Measurements from ENCODE around the gene HMX3. TPM values are rescaled to one million over a fixed set of nuclear protein-coding genes. Genes with fewer than 3 reads are reported as not detected.

Gene HMX3
- total RNA-seq, 4 donors from 2014 or later = 1.1 to 3.4 TPM; not detected in 2

- TF ChIP-seq CTCF (IDR thresholded peaks at IDR 0.05) = no peak
- TF ChIP-seq POLR2A (IDR thresholded peaks at IDR 0.05) = no peak
- no peaks in the 10 kb centered on the region for H3K36me3 ChIP-seq
- H3K27ac ChIP-seq = no peak overlapping the region
- H3K27me3 ChIP-seq = peaks cover 0 to 74% of the 10 kb centered on the region in 2 donors
- no peaks in the 10 kb centered on the region for H3K9me3 ChIP-seq
- DNase-seq = no peak
- H3K4me1 ChIP-seq = peaks cover 0 to 54% (median 28%) of the 10 kb centered on the region in 4 donors
- no peak overlapping the region for H3K4me3 ChIP-seq
Measured at GRCh38 chr10:123134343-123134914, 1.3 kb upstream of the HMX3 start.

- Histone ChIP-seq H3K27ac (no peak overlapping the region), H3K27me3 (peaks cover 0 to 80% of the 10 kb centered on the region in 2 donors), H3K9me3 (no peaks in the 10 kb centered on the region), H3K4me3 (peak overlapping the region in 3 of 4 donors; percentile 47 to 55 (median 53)), H3K36me3 (no peaks in the 10 kb centered on the region), H3K4me1 (peaks cover 0 to 54% (median 28%) of the 10 kb centered on the region in 4 donors)
- no peak for DNase-seq
- TF ChIP-seq CTCF (IDR thresholded peaks at IDR 0.05) (no peak), POLR2A (IDR thresholded peaks at IDR 0.05) (no peak)
Measured at GRCh38 chr10:123134915-123135414, 805 bp upstream of the HMX3 start.

GRCh38 chr10:123136221-123136805, 543 bp downstream of the HMX3 start:
- Histone ChIP-seq H3K27ac (no peak overlapping the region), H3K9me3 (no peaks in the 10 kb centered on the region), H3K4me3 (peak overlapping the region; percentile 22 to 55 (median 50)), H3K27me3 (peaks cover 0 to 90% of the 10 kb centered on the region in 2 donors), H3K36me3 (no peaks in the 10 kb centered on the region), H3K4me1 (peaks cover 0 to 54% (median 28%) of the 10 kb centered on the region in 4 donors)
- no peak for DNase-seq
- no peak for TF ChIP-seq CTCF (IDR thresholded peaks at IDR 0.05)
- no peak for TF ChIP-seq POLR2A (IDR thresholded peaks at IDR 0.05)

GRCh38 chr10:123136806-123137642, 1.3 kb downstream of the HMX3 start:
- H3K27ac ChIP-seq = no peak overlapping the region
- H3K9me3 ChIP-seq = no peaks in the 10 kb centered on the region
- DNase-seq = no peak
- H3K4me1 ChIP-seq = peaks cover 0 to 54% (median 28%) of the 10 kb centered on the region in 4 donors
- H3K27me3 ChIP-seq = peaks cover 0 to 96% of the 10 kb centered on the region in 2 donors
- peak overlapping the region; percentile 2 to 55 (median 50) for H3K4me3 ChIP-seq
- H3K36me3 ChIP-seq = no peaks in the 10 kb centered on the region
- TF ChIP-seq CTCF (IDR thresholded peaks at IDR 0.05) = no peak
- no peak for TF ChIP-seq POLR2A (IDR thresholded peaks at IDR 0.05)

GRCh38 chr10:123139165-123139520, 3.4 kb downstream of the HMX3 start:
- no peaks in the 10 kb centered on the region for H3K36me3 ChIP-seq
- no peaks in the 10 kb centered on the region for H3K9me3 ChIP-seq
- peaks cover 0 to 92% of the 10 kb centered on the region in 2 donors for H3K27me3 ChIP-seq
- no peak overlapping the region for H3K4me3 ChIP-seq
- no peak overlapping the region for H3K27ac ChIP-seq
- peaks cover 0 to 38% (median 19%) of the 10 kb centered on the region in 4 donors for H3K4me1 ChIP-seq
- TF ChIP-seq CTCF (IDR thresholded peaks at IDR 0.05) (no peak), POLR2A (IDR thresholded peaks at IDR 0.05) (no peak)
- no peak for DNase-seq

All from Peyer's patch (tissue), 4 donors.